ENCODE results near the gene ORMDL3. TPM values are rescaled to one million over a fixed set of nuclear protein-coding genes. Genes with fewer than 3 reads are reported as not detected.

Gene ORMDL3
- total RNA-seq, 4 donors from 2014 or later = 17.3 to 36.2 (median 29.6) TPM

GRCh38 chr17:39960524-39961041, 33.2 kb upstream of the ORMDL3 start:
- Histone ChIP-seq H3K9me3 (no peaks in the 10 kb centered on the region), H3K36me3 (no peaks in the 10 kb centered on the region), H3K4me1 (peaks cover 0 to 4% of the 10 kb centered on the region in 2 donors), H3K27ac (no peak overlapping the region), H3K4me3 (no peak overlapping the region), H3K27me3 (peaks cover 0 to 2% (median 0%) of the 10 kb centered on the region in 3 donors)
- DNase-seq (no peak), ATAC-seq (no peak)
- in situ Hi-C loops (cut with MboI; ENCODE audit: low sequenced_read_pairs in 4 of 4) = no loop called here
- intact Hi-C loops (cut with DNase I; ENCODE audit: low total_unique reads) = no loop called here
- no peak for TF ChIP-seq POLR2A (IDR thresholded peaks at IDR 0.05)
- TF ChIP-seq, protein P1, sequence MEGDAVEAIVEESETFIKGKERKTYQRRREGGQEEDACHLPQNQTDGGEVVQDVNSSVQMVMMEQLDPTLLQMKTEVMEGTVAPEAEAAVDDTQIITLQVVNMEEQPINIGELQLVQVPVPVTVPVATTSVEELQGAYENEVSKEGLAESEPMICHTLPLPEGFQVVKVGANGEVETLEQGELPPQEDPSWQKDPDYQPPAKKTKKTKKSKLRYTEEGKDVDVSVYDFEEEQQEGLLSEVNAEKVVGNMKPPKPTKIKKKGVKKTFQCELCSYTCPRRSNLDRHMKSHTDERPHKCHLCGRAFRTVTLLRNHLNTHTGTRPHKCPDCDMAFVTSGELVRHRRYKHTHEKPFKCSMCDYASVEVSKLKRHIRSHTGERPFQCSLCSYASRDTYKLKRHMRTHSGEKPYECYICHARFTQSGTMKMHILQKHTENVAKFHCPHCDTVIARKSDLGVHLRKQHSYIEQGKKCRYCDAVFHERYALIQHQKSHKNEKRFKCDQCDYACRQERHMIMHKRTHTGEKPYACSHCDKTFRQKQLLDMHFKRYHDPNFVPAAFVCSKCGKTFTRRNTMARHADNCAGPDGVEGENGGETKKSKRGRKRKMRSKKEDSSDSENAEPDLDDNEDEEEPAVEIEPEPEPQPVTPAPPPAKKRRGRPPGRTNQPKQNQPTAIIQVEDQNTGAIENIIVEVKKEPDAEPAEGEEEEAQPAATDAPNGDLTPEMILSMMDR (IDR thresholded peaks at IDR 0.05 in 4 of 5, conservative IDR thresholded peaks at IDR 0.05 in 1 of 5) = no peak

DNA sequence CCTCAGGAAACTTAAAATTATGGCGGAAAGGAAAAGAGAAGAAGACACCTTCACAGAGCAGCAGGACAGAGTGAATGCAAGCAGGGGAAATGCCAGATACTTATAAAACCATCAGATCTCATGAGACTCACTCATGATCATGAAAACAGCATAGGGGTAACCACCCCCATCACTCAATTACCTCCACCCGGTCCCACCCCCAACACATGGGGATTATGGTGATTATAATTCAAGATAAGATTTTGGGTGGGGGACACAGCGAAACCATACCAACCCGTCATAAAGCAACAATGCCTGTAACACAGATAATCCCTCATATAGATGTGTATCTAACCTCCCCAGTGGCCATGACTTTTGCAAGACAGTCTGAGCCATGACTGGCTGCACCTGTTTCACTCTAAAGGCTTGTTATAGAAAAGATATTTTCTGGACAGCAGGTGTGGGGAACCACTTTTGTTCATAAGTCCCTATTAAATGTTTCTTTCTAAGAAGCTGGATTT, 28.4 kb upstream of the ORMDL3 start:
- Histone ChIP-seq H3K36me3 (no peaks in the 10 kb centered on the region), H3K27me3 (no peaks in the 10 kb centered on the region), H3K4me1 (peaks cover 6 to 12% of the 10 kb centered on the region in 2 donors), H3K4me3 (no peak overlapping the region), H3K27ac (no peak overlapping the region), H3K9me3 (no peaks in the 10 kb centered on the region)
- intact Hi-C loops (cut with DNase I; ENCODE audit: low total_unique reads) (loop anchor here (10.0 kb wide), 1 partner anchor 1739 kb away; no protein-coding TSS in a partner anchor), in situ Hi-C loops (cut with MboI; ENCODE audit: low sequenced_read_pairs in 4 of 4) (no loop called here)
- DNase-seq = no peak
- TF ChIP-seq, protein P1 (IDR thresholded peaks at IDR 0.05 in 4 of 5, conservative IDR thresholded peaks at IDR 0.05 in 1 of 5) = no peak
- TF ChIP-seq POLR2A (IDR thresholded peaks at IDR 0.05) = no peak
- no peak for ATAC-seq

DNA sequence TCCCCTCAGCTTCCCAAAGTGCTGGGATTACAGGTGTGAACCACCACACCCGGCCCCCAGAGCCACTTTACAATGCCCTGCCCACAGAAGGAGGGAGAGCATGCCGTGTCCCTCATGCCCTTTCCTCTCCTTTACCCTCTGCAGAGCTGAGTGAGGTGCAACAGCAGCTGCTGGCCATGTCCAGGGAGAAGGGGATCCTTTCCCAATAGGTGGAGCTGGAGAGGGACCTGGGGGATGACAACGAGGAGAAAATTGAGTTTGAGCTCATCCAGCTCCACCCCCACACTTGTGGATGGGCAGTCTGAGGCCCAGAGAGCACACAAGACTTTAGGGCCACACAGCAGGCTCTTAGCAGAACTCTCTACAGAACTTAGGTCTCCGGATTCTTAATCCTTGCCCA, 27.5 kb upstream of the ORMDL3 start:
- H3K4me1 ChIP-seq = peaks cover 6 to 12% of the 10 kb centered on the region in 2 donors
- no peak overlapping the region for H3K4me3 ChIP-seq
- in situ Hi-C loops (cut with MboI; ENCODE audit: low sequenced_read_pairs in 4 of 4) (no loop called here), intact Hi-C loops (cut with DNase I; ENCODE audit: low total_unique reads) (loop anchor here (10.0 kb wide), 1 partner anchor 1740 kb away; no protein-coding TSS in a partner anchor)
- no peaks in the 10 kb centered on the region for H3K9me3 ChIP-seq
- ATAC-seq (no peak), DNase-seq (no peak)
- H3K27me3 ChIP-seq = no peaks in the 10 kb centered on the region
- no peaks in the 10 kb centered on the region for H3K36me3 ChIP-seq
- TF ChIP-seq, protein P1 (IDR thresholded peaks at IDR 0.05 in 4 of 5, conservative IDR thresholded peaks at IDR 0.05 in 1 of 5) = no peak
- TF ChIP-seq POLR2A (IDR thresholded peaks at IDR 0.05) = no peak
- no peak overlapping the region for H3K27ac ChIP-seq

GRCh38 chr17:39953471-39953888, 26.1 kb upstream of the ORMDL3 start:
- no peaks in the 10 kb centered on the region for H3K36me3 ChIP-seq
- peak overlapping the region; percentile 65 to 80 (median 76) for H3K27ac ChIP-seq
- ATAC-seq (no peak), DNase-seq (no peak)
- TF ChIP-seq POLR2A (IDR thresholded peaks at IDR 0.05) = peak in 1 of 2 donors; percentile 24
- TF ChIP-seq, protein P1 (IDR thresholded peaks at IDR 0.05 in 4 of 5, conservative IDR thresholded peaks at IDR 0.05 in 1 of 5) = no peak
- H3K9me3 ChIP-seq = no peaks in the 10 kb centered on the region
- peaks cover 6 to 8% of the 10 kb centered on the region in 2 donors for H3K4me1 ChIP-seq
- intact Hi-C loops (cut with DNase I; ENCODE audit: low total_unique reads) (loop anchor here (1.0 to 10.0 kb wide), 2 partner anchors 27 to 1741 kb away; partner anchors contain the start of gene PSMD3), in situ Hi-C loops (cut with MboI; ENCODE audit: low sequenced_read_pairs in 4 of 4) (no loop called here)
- H3K27me3 ChIP-seq = no peaks in the 10 kb centered on the region
- H3K4me3 ChIP-seq = peak overlapping the region; percentile 50 to 68 (median 52)

All from gastrocnemius medialis (tissue), 4 donors.